Activated CD8-positive, alpha-beta T cell treated with anti-CD3 and anti-CD28 coated beads for 36 hours (primary cell): ENCODE data around the gene MED9. TPM values are rescaled to one million over a fixed set of nuclear protein-coding genes. Genes with fewer than 3 reads are reported as not detected.

Experiments used
- ATAC-seq: fragments of 200-7000 bp; cut with Tn5 transposase; one replicate; pipeline ENCODE4 v1.10.0; 2021; ENCODE audit warnings: mild to moderate bottlenecking, moderate library complexity
- CTCF ChIA-PET: fragments of 350-600 bp; sonication (Branson Sonifier 250); formaldehyde crosslinking; loops from one replicate; lab custom pipeline; 2021; ENCODE audit warnings: antibody characterized with exemption; lab: Charles Lee
- POLR2A ChIA-PET: fragments of 350-600 bp; sonication (Branson Sonifier 250); formaldehyde crosslinking; loops from one replicate; lab custom pipeline; 2021; ENCODE audit warnings: antibody characterized with exemption; lab: Charles Lee
- DNase-seq: peaks from one replicate; pipeline ENCODE4 v3.0.0-alpha.2; 2020
- H3K27ac Mint-ChIP-seq: one replicate; pipeline ENCODE4 v1.8.0; 2021; ENCODE audit warnings: mild to moderate bottlenecking, mixed read lengths
- H3K27me3 Mint-ChIP-seq: one replicate; pipeline ENCODE4 v1.8.0; 2021; ENCODE audit warnings: mixed read lengths
- H3K36me3 Mint-ChIP-seq: one replicate; pipeline ENCODE4 v1.8.0; 2021; ENCODE audit warnings: low read depth, mixed read lengths
- H3K4me1 Mint-ChIP-seq: one replicate; pipeline ENCODE4 v1.8.0; 2021; ENCODE audit warnings: low read depth, mixed read lengths
- H3K4me3 Mint-ChIP-seq: one replicate; pipeline ENCODE4 v1.8.0; 2021; ENCODE audit warnings: mild to moderate bottlenecking, moderate library complexity, mixed read lengths
- H3K9me3 Mint-ChIP-seq: one replicate; pipeline ENCODE4 v1.8.0; 2021; ENCODE audit warnings: mixed read lengths
- intact Hi-C: fragments of 100-400 bp; cut with micrococcal nuclease; formaldehyde crosslinking; loops from one replicate; pipeline ENCODE4 v1.10.0; 2022
- total RNA-seq, 2 experiments: library from RNA; stranded (reverse); gene quantifications; one replicate each; pipeline ENCODE4 v1.2.3, GENCODE V29; 2021
- TF ChIP-seq, protein P1 (sequence below): fragments of 200-600 bp; IDR thresholded peaks from one replicate; pipeline ENCODE4 v1.8.0; 2022; ENCODE audit warnings: antibody characterized with exemption, mild to moderate bottlenecking

Gene MED9
- total RNA-seq, 2 experiments from 2014 or later = 14.2 to 14.7 TPM

DNA sequence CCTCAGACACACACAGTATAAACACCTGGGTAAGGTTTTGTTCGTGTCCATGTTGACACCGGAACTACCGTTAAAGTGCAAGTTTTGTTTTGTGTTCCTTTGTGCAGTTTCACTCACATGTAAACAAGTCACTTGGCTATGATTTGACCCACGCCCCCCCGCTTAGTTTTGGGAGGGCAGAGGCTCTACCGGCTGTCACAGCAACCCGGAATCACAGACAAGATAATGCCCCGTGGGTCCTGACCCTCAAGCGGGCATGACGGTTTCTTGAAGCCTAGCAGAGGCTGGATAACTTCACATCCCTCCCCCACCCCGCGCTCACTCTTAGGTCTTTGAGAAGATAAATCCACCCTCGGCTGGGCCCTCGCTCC is 17.7 kb downstream of the MED9 start:
- Mint-ChIP-seq H3K36me3 (peaks cover 14% of the 10 kb centered on the region), H3K27me3 (peaks cover 8% of the 10 kb centered on the region), H3K27ac (no peak overlapping the region), H3K9me3 (no peaks in the 10 kb centered on the region), H3K4me3 (peak overlapping the region; percentile 18), H3K4me1 (peaks cover 18% of the 10 kb centered on the region)
- ATAC-seq (no peak), DNase-seq (no peak)
- CTCF ChIA-PET = interaction anchor here (3.3 to 4.3 kb wide), 3 partner anchors 97 to 145 kb away, joined by 22 to 100 read pairs (median 27); partner anchors contain the start of gene PEMT
- TF ChIP-seq, protein P1, sequence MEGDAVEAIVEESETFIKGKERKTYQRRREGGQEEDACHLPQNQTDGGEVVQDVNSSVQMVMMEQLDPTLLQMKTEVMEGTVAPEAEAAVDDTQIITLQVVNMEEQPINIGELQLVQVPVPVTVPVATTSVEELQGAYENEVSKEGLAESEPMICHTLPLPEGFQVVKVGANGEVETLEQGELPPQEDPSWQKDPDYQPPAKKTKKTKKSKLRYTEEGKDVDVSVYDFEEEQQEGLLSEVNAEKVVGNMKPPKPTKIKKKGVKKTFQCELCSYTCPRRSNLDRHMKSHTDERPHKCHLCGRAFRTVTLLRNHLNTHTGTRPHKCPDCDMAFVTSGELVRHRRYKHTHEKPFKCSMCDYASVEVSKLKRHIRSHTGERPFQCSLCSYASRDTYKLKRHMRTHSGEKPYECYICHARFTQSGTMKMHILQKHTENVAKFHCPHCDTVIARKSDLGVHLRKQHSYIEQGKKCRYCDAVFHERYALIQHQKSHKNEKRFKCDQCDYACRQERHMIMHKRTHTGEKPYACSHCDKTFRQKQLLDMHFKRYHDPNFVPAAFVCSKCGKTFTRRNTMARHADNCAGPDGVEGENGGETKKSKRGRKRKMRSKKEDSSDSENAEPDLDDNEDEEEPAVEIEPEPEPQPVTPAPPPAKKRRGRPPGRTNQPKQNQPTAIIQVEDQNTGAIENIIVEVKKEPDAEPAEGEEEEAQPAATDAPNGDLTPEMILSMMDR = no peak
- POLR2A ChIA-PET = no interaction called here
- intact Hi-C loops = loop anchor here (10.0 kb wide), 1 partner anchor 140 kb away; no protein-coding TSS in a partner anchor

DNA sequence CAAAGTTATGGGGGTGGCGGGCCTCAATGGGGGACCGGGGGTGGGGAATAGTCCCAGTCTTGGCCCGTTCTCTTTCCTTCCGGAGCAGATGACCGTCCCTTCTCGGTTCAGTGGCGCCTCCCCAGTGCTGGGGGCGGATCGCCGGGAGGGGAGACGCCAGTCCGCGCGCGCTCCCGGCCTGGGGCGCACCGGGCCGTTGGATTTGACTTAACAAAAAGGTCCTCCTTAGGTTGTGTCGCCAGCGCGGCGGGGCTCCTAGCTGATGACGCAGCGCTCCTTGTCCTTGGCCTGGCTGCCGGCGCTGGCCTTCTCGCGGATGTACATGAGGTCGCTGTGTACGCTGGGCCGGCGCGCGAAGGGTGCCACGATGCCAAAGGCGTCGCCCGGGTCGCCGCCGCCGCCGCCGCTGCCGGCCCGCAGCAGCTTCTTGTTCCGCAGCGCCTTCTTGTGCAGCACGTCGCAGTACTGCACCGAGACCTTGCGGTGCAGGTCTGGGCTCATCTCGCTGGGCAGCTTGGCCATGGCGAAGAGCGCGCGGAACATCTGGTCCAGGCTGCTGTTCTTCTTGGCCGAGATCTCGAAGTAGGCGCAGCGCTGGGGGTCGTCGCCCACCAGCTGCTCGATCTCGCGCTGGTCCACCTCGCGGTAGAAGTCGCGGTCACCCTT is 18.2 kb downstream of the MED9 start:
- ChIA-PET POLR2A (no interaction called here), CTCF (interaction anchor here (2.3 to 4.3 kb wide), 5 partner anchors 10 to 144 kb away, joined by 11 to 100 read pairs (median 27); partner anchors contain the start of gene PEMT)
- Mint-ChIP-seq H3K4me3 (peak overlapping the region; percentile 54), H3K9me3 (no peaks in the 10 kb centered on the region), H3K27me3 (peaks cover 8% of the 10 kb centered on the region), H3K27ac (no peak overlapping the region), H3K36me3 (peaks cover 10% of the 10 kb centered on the region), H3K4me1 (peaks cover 15% of the 10 kb centered on the region)
- no peak for ATAC-seq
- intact Hi-C loops = loop anchor here (5.0 to 10.0 kb wide), 2 partner anchors 72 to 140 kb away; no protein-coding TSS in a partner anchor
- TF ChIP-seq, protein P1 = no peak
- peak; percentile 46 for DNase-seq

DNA sequence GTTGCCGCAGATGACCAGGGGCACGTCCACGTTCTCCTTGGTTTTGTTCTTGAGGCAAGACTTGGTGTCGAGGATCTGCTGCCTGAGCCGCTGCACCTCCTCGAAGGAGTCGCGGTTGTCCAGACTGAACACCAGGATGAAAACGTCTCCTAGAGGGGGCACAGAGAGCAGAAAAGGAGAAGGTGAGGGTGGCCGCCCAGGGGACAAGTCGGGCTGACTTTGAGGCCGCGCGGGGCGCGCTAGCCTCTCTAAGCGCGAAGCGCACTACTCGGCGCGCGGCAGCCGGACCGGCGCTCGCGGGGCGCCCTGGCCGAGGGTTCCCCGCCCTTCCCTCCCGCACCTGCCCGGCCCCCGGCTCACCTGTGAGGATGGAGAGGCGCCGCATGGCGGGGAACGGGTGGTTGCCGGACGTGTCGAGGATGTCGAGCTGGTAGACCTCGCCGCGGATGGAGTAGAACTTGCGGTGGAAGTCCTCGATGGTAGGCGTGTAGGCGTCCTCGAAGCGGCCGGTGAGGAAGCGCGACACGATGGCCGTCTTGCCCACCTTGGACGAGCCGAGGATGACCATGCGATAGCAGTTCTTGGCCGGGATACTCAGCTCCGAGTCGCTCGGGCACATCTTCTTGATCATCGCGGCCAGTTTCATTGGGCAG is 18.9 kb downstream of the MED9 start:
- POLR2A ChIA-PET = no interaction called here
- CTCF ChIA-PET = interaction anchor here (0.7 to 4.3 kb wide), 24 partner anchors 8 to 593 kb away, joined by 3 to 100 read pairs (median 5); partner anchors contain the start of gene PEMT
- DNase-seq (peak; percentile 54), ATAC-seq (no peak)
- TF ChIP-seq, protein P1 = no peak
- Mint-ChIP-seq H3K27me3 (peaks cover 8% of the 10 kb centered on the region), H3K36me3 (peaks cover 8% of the 10 kb centered on the region), H3K27ac (no peak overlapping the region), H3K9me3 (no peaks in the 10 kb centered on the region), H3K4me3 (peak overlapping the region; percentile 54), H3K4me1 (peaks cover 15% of the 10 kb centered on the region)
- intact Hi-C loops = loop anchor here (2.0 to 10.0 kb wide), 3 partner anchors 72 to 147 kb away; no protein-coding TSS in a partner anchor

DNA sequence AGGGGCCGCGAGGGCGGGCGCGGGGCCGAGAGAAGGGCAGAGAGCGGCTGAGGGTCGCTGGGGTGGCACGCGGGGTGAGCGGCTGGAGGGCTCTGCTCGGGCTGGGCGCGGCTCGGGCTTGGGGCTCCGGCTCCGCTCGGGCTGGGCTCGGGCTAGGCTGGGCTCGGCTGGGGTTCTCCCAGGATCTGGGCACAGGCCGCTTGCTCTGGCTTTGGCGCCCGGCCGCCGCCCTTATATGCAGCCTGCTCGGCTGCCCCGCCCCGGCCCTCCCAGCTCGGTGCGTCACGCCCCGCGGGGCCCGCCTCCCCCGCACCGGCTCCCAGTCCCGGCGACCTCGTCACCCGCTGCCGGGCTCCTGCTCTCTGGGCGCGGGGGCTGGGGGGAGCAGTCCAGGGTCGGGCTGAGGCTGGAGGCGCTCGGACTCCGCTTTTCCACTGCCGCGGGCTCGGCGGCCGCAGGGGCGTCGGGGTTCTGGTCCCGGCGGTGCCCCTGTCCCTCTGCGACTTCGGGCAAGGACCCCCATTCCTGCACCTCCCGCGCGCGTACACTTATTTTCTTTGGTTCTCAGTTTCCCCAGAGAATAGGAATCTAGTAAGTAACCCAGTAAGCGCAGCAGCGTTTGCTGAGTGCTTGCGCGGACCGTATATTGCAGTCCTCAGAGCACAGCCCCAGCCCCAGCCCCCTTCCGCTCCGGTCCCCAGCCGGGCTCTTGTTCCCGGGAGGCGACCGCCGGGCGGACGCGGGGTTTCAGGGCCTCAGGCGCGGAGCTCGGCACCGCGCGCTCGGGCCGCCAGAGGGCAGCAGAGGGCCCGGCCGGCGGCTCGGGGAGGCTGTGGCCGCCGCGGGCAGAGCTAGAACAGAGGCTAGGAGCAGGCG is 19.6 kb downstream of the MED9 start, which contains the start of gene RASD1:
TSS of gene RASD1 (minus strand) at position 207 of the 876 bp plus-strand sequence. CDS start 214 bp downstream, outside the sequence.
- ATAC-seq = peak; percentile 88
- Mint-ChIP-seq H3K4me1 (peaks cover 15% of the 10 kb centered on the region), H3K4me3 (peak within 1 kb of the TSS; percentile 62), H3K36me3 (peaks cover 8% of the 10 kb centered on the region), H3K27ac (no peak within 1 kb of the TSS), H3K27me3 (peaks cover 8% of the 10 kb centered on the region), H3K9me3 (no peaks in the 10 kb centered on the region)
- peak; percentile 84 for DNase-seq
- TF ChIP-seq, protein P1 = peak; percentile 97
- ChIA-PET POLR2A (interaction anchor here (0.7 to 1.3 kb wide), 3 partner anchors 10 to 145 kb away, joined by 3 read pairs; no protein-coding TSS in a partner anchor), CTCF (interaction anchor here (0.7 to 4.3 kb wide), 61 partner anchors 9 to 592 kb away, joined by 3 to 100 read pairs (median 4); partner anchors contain the start of genes MED9 and PEMT)
- intact Hi-C loops = loop anchor here (2.0 to 10.0 kb wide), 3 partner anchors 71 to 146 kb away; no protein-coding TSS in a partner anchor
